Inflammatory macrophage treated with lipopolysaccharide for 1 hour (primary cell): Measurements from ENCODE around the gene REN.

Experiments used
- DNase-seq, 2 donors: peaks; one replicate each; pipeline ENCODE4 v3.0.0-alpha.2; 2020 to 2022

REN gene

GRCh38 chr1:204152310-204153044 lies 13.7 kb downstream of the REN start:
- no peak for DNase-seq

- DNase-seq: peak; percentile 9 to 32
These were observed 14.4 kb downstream of the REN start, which contains the start of gene ETNK2 for GRCh38 chr1:204151552-204152309. Gene ETNK2, minus strand, starts transcription at chr1:204152044. Its CDS starts 192 bp downstream, at chr1:204151852.

GRCh38 chr1:204150702-204151551 lies 15.2 kb downstream of the REN start:
- no peak for DNase-seq

GRCh38 chr1:204149635-204150565 lies 16.2 kb downstream of the REN start:
- DNase-seq: no peak

- DNase-seq: no peak
These were observed 17.0 kb downstream of the REN start for GRCh38 chr1:204149107-204149506.

GRCh38 chr1:204147406-204148383 lies 18.4 kb downstream of the REN start:
- DNase-seq: no peak

GRCh38 chr1:204146965-204147364 lies 19.2 kb downstream of the REN start:
- DNase-seq: no peak

- DNase-seq: no peak
These were observed 19.8 kb downstream of the REN start for GRCh38 chr1:204146309-204146708.

GRCh38 chr1:204145033-204145504 lies 21.1 kb downstream of the REN start:
- no peak for DNase-seq

- no peak for DNase-seq
These were observed 22.7 kb downstream of the REN start for GRCh38 chr1:204143276-204144041.

GRCh38 chr1:204142032-204142974 lies 23.8 kb downstream of the REN start:
- DNase-seq: no peak

- DNase-seq: no peak
These were observed 25.0 kb downstream of the REN start for GRCh38 chr1:204141131-204141530.

GRCh38 chr1:204139952-204140351 lies 26.2 kb downstream of the REN start:
- no peak for DNase-seq

GRCh38 chr1:204139088-204139487 lies 27.0 kb downstream of the REN start:
- DNase-seq: no peak

GRCh38 chr1:204136814-204137213 lies 29.3 kb downstream of the REN start:
- DNase-seq: no peak

- DNase-seq: no peak
These were observed 32.0 kb downstream of the REN start for GRCh38 chr1:204134103-204134502.

- DNase-seq: no peak
These were observed 33.4 kb downstream of the REN start for GRCh38 chr1:204132718-204133117.

GRCh38 chr1:204131978-204132377 lies 34.2 kb downstream of the REN start:
- DNase-seq: no peak
